GM12892 (cell line): Measurements from ENCODE around the gene PCYT1B.
A peak's percentile ranks its signal among the peaks of the same experiment; 100 is the strongest.

Experiments used
- DNase-seq: peaks from one replicate; pipeline ENCODE4 v3.0.0; 2011; ENCODE audit not compliant: insufficient read length
- FAIRE-seq: peaks from 2 replicates; lab custom pipeline; 2011; peaks lifted over from hg19 to GRCh38; lab: Jason Lieb, UNC
- POLR2A ChIP-seq: IDR thresholded peaks from 2 replicates; pipeline ENCODE4 v1.6.1; 2011; ENCODE audit warnings: low read depth, low read length, control low read depth
- POLR2AphosphoS5 ChIP-seq: IDR thresholded peaks from 2 replicates; pipeline ENCODE4 v1.6.1; 2011; ENCODE audit warnings: low read depth, low read length, control low read depth
- TAF1 ChIP-seq: IDR thresholded peaks from 2 replicates; pipeline ENCODE4 v1.6.1; 2011; ENCODE audit warnings: low read depth, mild to moderate bottlenecking, control low read depth, low read length, borderline replicate concordance

PCYT1B gene

DNA sequence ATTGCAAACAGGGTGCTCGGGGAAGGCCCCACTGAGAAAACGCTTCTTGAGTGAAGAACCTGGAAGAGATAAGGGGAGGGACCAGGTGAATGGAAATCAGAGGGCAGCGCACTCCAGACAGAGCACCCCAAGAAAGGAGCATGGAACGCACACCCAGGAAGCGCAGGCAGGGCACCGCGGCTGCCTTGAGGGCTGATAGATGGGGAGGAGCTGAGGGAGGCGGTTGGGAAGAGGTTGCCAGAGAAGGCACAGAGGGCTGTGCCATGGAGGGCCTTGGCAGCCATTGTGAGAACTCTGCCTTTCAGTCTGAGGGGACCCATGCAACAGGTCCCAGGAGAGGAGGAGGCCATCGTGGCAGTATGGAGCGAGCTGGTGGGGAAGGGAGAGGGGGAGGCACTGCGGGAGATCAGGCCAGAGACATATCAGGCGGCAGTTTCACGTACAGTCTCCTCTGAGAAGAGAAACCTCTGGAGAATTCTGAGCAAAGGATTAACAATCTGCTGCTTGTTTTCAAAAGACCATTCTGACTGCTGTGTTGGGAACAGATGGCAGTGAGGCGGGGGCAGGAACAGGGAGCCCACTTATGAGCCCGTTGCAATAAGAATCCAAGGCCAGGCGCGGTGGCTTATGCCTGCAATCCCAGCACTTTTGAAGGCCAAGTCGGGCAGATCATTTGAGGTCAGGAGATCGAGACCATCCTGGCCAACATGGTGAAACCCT is 83.7 kb downstream of the PCYT1B start:
- no peak for FAIRE-seq
- no peak for DNase-seq
- no peak for TF ChIP-seq POLR2A
- no peak for TF ChIP-seq TAF1
- TF ChIP-seq POLR2AphosphoS5, result no peak

DNA sequence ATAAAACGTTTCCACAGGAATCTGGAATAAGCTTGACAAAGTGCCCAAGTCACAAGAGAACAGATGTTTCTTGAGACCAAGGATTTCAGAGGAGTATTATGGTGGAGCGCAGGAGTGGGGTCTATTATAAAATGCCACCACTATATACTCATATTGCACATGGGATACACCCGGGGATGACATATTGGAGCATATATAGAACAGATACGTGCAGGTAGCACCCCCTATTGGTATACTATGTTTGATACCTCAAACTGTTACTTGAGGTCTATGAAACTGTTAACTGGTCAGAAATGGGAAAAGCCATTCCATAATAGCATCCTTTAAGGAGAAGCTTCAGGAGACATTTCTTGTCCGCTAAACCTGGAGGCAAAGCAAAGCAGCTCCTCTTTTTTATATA is 86.0 kb downstream of the PCYT1B start:
- TF ChIP-seq TAF1, result no peak
- TF ChIP-seq POLR2AphosphoS5, result no peak
- no peak for TF ChIP-seq POLR2A
- FAIRE-seq (no peak), DNase-seq (peak; percentile 5)

DNA sequence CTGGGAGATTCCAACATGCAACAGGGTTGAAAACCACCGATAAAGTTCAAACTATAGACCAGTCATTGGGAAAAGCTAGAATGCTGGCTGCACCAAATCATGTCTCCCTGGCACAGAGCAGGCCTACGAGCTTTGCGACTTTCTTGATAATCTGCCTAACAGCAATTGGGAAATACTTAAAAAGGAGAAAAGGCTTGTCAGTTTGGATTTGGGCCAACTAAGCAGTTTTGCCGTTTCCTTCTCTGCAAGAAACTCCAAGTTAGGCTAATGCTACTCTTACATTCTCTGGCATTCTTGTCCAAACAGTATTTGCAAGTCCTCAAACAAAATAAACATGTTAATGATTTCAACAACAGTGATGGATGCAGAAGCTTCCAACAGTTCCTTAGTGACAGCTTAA is 94.1 kb downstream of the PCYT1B start:
- no peak for FAIRE-seq
- TF ChIP-seq TAF1, result no peak
- TF ChIP-seq POLR2A, result no peak
- no peak for TF ChIP-seq POLR2AphosphoS5
- no peak for DNase-seq

GRCh38 chrX:24550166-24550565 is 97.0 kb downstream of the PCYT1B start:
- FAIRE-seq, result no peak
- no peak for DNase-seq
- no peak for TF ChIP-seq POLR2A
- TF ChIP-seq POLR2AphosphoS5, result no peak
- no peak for TF ChIP-seq TAF1

DNA sequence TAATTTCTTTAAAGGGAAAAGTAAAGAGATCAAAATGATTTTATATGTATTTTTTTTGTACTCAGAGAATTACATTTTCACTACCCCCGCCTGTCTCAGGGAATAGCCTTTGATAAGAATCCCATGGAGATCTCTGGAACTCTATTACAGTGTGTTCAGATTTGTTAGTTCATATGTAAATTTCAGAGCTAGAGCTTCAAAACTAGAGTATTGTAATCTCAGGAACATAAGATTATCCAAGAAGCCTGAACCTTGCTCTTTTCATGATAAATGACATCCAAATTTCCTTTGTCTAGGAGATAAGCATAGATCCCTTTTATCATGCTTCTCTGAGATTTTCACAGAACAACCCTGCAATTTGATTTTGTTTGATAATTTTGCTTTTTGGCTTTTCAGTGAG is 99.2 kb downstream of the PCYT1B start:
- no peak for FAIRE-seq
- no peak for DNase-seq
- TF ChIP-seq TAF1 (no peak), POLR2A (no peak), POLR2AphosphoS5 (no peak)

GRCh38 chrX:24542756-24543155 is 104.4 kb downstream of the PCYT1B start:
- DNase-seq (no peak), FAIRE-seq (no peak)
- TF ChIP-seq POLR2AphosphoS5 (no peak), TAF1 (no peak), POLR2A (no peak)

- FAIRE-seq, result no peak
- TF ChIP-seq POLR2AphosphoS5 (no peak), TAF1 (no peak), POLR2A (no peak)
- DNase-seq, result no peak
Observed at GRCh38 chrX:24536551-24536950, 110.6 kb downstream of the PCYT1B start.

DNA sequence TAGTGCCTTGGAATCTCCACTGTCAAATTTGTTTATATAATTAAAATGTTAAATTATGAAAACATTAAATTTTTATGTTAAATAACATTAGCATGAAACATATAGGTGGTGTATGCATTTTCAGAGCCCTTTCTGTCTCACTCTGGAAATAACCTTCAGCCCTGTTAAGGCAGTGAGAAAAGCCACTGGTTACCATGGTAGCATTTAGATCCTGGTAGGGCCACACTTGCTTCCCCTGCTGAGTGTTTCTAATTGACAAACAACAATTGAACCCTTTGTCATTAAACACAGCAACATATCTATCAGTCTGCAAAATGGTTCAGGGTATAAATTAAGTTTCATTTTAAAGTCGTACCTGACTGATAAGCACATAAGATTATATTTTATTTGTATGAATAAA is 118.5 kb downstream of the PCYT1B start:
- DNase-seq (no peak), FAIRE-seq (no peak)
- TF ChIP-seq POLR2A (no peak), TAF1 (no peak), POLR2AphosphoS5 (no peak)

DNA sequence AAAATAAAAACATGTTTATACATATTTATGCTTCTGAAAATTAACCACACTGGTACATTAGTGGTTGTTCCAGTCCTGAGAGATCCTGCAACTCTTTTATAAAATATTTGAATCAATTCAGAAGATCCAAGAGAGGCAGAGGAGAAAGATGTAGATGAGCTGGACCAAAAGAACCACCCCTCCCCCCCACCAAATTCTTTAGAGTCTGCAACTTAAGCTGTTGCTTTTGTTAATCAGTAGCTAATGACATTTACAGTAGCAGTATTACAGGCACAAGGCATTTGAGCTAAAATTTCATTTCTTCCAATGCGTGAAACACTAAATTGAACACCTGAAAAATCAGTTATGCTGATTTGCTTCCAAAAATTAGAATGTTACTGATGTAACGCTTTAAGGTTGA is 120.5 kb downstream of the PCYT1B start:
- TF ChIP-seq POLR2A (no peak), POLR2AphosphoS5 (no peak), TAF1 (no peak)
- FAIRE-seq (no peak), DNase-seq (no peak)

DNA sequence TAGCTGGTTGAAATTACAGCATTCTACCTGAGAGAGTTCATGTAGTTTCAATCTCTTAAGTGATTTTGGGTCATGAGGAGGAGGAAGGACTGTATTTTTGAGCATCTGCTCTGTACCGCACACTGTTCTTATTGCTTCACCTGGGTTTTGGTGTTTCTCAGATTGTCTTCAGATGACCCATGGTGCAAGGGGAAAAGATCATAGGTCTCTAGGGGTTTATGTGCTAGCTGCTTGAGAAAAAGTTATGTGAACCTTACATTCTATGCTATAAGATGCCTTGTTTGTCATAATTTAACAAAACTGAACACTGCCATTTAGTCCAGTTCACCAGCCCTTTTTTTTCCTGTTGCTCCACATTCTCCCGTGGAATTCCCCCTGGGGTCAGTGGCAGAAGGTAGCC is 121.7 kb downstream of the PCYT1B start:
- no peak for DNase-seq
- FAIRE-seq, result no peak
- TF ChIP-seq POLR2A, result no peak
- TF ChIP-seq TAF1, result no peak
- TF ChIP-seq POLR2AphosphoS5, result no peak

DNA sequence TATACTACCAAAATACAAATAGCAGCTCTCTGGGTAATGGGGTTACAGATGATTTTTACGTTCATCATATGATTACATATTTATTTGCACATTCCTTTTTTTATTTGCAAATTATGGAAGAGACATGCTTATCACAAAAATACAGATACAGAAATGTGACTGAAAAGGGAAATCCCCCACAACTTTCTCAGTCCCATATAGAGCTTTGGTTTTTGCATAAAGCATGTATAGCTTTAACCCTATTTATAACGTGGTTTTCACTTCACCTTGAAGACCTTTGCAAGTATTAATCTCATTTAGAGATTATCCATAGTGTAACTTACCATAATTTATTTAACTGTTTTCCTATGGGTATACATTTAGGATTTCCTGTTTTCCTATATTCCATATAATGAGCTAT is 126.7 kb downstream of the PCYT1B start:
- no peak for DNase-seq
- TF ChIP-seq POLR2A (no peak), POLR2AphosphoS5 (no peak), TAF1 (no peak)
- FAIRE-seq, result no peak

- DNase-seq (no peak), FAIRE-seq (no peak)
- TF ChIP-seq POLR2AphosphoS5 (no peak), TAF1 (no peak), POLR2A (no peak)
Observed at GRCh38 chrX:24515447-24515846, 131.7 kb downstream of the PCYT1B start.

DNA sequence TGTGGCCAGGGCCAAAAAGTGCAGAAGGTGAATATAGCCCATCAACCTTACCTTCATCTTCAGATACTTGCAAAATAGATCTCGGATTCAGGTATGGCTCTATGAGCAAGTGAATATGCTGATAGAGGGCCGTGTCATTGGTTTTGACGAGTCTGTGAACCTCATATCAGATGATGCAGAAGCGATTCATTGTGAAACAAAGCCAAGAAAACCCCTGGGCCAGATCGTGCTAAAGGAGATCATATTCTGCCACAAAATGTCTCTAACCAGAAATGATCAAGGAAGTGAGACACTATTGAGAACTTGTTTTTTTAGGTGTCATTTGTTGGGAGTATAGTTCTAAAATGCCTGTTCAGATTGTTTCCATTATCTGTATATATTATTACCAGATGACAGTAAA is 133.7 kb downstream of the PCYT1B start:
- TF ChIP-seq POLR2AphosphoS5 (no peak), POLR2A (no peak), TAF1 (no peak)
- DNase-seq, result no peak
- FAIRE-seq, result peak; percentile 91
